Body of pancreas (tissue), 4 donors: ENCODE measurements around the gene COL13A1. TPM values are rescaled to one million over a fixed set of nuclear protein-coding genes. Genes with fewer than 3 reads are reported as not detected.
A peak's percentile ranks its signal among the peaks of the same experiment; 100 is the strongest.

Experiments
- ATAC-seq: fragments of 150-250 bp; one replicate; pipeline ENCODE4 v1.9.1; 2016
- DNase-seq, 4 donors: peaks; one replicate each; pipeline ENCODE4 v3.0.0-alpha.2; 2019
- H3K27ac ChIP-seq, 4 donors: fragments of 200-600 bp; sonication (generic); 1 replicate in 3 of 4; 2 replicates in 1 of 4; pipeline versions ENCODE4 v1.5.1 to v1.6.1; 2016 to 2019; ENCODE audit warnings: mild to moderate bottlenecking in 1 of 4, mixed read lengths in 1 of 4, moderate library complexity in 1 of 4
- H3K27me3 ChIP-seq, 2 donors: fragments of 200-600 bp; sonication (generic); one replicate each; pipeline ENCODE4 v1.6.0; 2016; ENCODE audit warnings: mild to moderate bottlenecking in 1 of 2
- H3K36me3 ChIP-seq, 2 donors: fragments of 200-600 bp; sonication (generic); replicated peaks in 1 of 2; 2 replicates each; pipeline ENCODE4 v1.5.1; 2016; ENCODE audit warnings: low read depth in 2 of 2; ENCODE audit not compliant: insufficient read depth in 1 of 2
- H3K4me1 ChIP-seq: fragments of 200-600 bp; sonication (generic); one replicate; pipeline ENCODE4 v1.6.0; 2016
- H3K4me3 ChIP-seq, 2 donors: fragments of 200-600 bp; sonication (generic); 1 replicate in 1 of 2; 2 replicates in 1 of 2; pipeline ENCODE4 v1.5.1; 2016 to 2019
- H3K9me3 ChIP-seq, 3 donors: fragments of 200-600 bp; sonication (generic); 1 replicate in 2 of 3; 2 replicates in 1 of 3; pipeline ENCODE4 v1.5.1; 2016
- CTCF ChIP-seq, 7 experiments: fragments of 450-650 bp in 4 of 7; fragments of 200-600 bp in 3 of 7; sonication (generic) in 3 of 7; IDR thresholded peaks; one replicate each; pipeline ENCODE4 v1.5.1; 2016 to 2019; ENCODE audit warnings: antibody characterized with exemption in 7 of 7
- POLR2A ChIP-seq, 3 donors: fragments of 450-650 bp; IDR thresholded peaks; one replicate each; pipeline ENCODE4 v1.6.1; 2016; ENCODE audit warnings: antibody characterized with exemption in 3 of 3, mild to moderate bottlenecking in 2 of 3
- WGBS, 2 donors: methylation state at CpG; one replicate each; pipeline ENCODE4 v1.1.5; 2017; 5-methylcytosine and 5-hydroxymethylcytosine counted together
- intact Hi-C: fragments of 100-400 bp; cut with DNase I; formaldehyde crosslinking; loops from one replicate; pipeline ENCODE4 v1.15.1; 2023
- total RNA-seq, 2 donors: library from RNA; depleted of rRNA; stranded (reverse); fragments of >200 nt; gene quantifications; one replicate each; pipeline ENCODE4 v1.1.0, GENCODE V29; 2016

The COL13A1 gene
- total RNA-seq, 2 donors from 2014 or later: 2.3 TPM; not detected in 1

- no peak for ATAC-seq
- no peak for TF ChIP-seq CTCF (IDR thresholded peaks at IDR 0.05)
- TF ChIP-seq POLR2A (IDR thresholded peaks at IDR 0.05): no peak
- DNase-seq: no peak
- H3K4me1 ChIP-seq: no peaks in the 10 kb centered on the region
- H3K36me3 ChIP-seq: no peaks in the 10 kb centered on the region
- no peak overlapping the region for H3K4me3 ChIP-seq
- H3K9me3 ChIP-seq: no peaks in the 10 kb centered on the region
- intact Hi-C loops: no loop called here
- 66 to 76% methylated on average over 5 of the region's 5 CpGs for WGBS, 2 donors
- no peak overlapping the region for H3K27ac ChIP-seq
- H3K27me3 ChIP-seq: no peaks in the 10 kb centered on the region
Measured at GRCh38 chr10:69863580-69863979, 61.9 kb downstream of the COL13A1 start.

- intact Hi-C loops: no loop called here
- Histone ChIP-seq H3K27ac (no peak overlapping the region), H3K9me3 (no peaks in the 10 kb centered on the region), H3K4me3 (no peak overlapping the region), H3K27me3 (no peaks in the 10 kb centered on the region), H3K36me3 (no peaks in the 10 kb centered on the region), H3K4me1 (peaks cover 3% of the 10 kb centered on the region)
- ATAC-seq (no peak), DNase-seq (no peak)
- 61 to 63% methylated on average over 3 of the region's 3 CpGs for WGBS, 2 donors
- TF ChIP-seq POLR2A (IDR thresholded peaks at IDR 0.05) (no peak), CTCF (IDR thresholded peaks at IDR 0.05) (no peak)
Measured at GRCh38 chr10:69864321-69864720, 62.6 kb downstream of the COL13A1 start.

- Histone ChIP-seq H3K36me3 (no peaks in the 10 kb centered on the region), H3K9me3 (no peaks in the 10 kb centered on the region), H3K27me3 (no peaks in the 10 kb centered on the region), H3K4me1 (peaks cover 4% of the 10 kb centered on the region), H3K27ac (no peak overlapping the region), H3K4me3 (no peak overlapping the region)
- WGBS, 2 donors: 93% methylated on average over 1 of the region's 1 CpG; no CpG with 5 or more reads in 1 of the 2 donors
- intact Hi-C loops: no loop called here
- ATAC-seq: no peak
- TF ChIP-seq POLR2A (IDR thresholded peaks at IDR 0.05) (no peak), CTCF (IDR thresholded peaks at IDR 0.05) (no peak)
- DNase-seq: no peak
Measured at GRCh38 chr10:69865450-69865849, 63.7 kb downstream of the COL13A1 start.

- H3K9me3 ChIP-seq: no peaks in the 10 kb centered on the region
- TF ChIP-seq POLR2A (IDR thresholded peaks at IDR 0.05) (no peak), CTCF (IDR thresholded peaks at IDR 0.05) (no peak)
- peaks cover 4% of the 10 kb centered on the region for H3K4me1 ChIP-seq
- H3K36me3 ChIP-seq: no peaks in the 10 kb centered on the region
- ATAC-seq (no peak), DNase-seq (no peak)
- no peak overlapping the region for H3K4me3 ChIP-seq
- 72 to 76% methylated on average over 3 to 5 of the region's 5 CpGs for WGBS, 2 donors
- no peaks in the 10 kb centered on the region for H3K27me3 ChIP-seq
- H3K27ac ChIP-seq: peak overlapping the region in 1 of 4 donors; percentile 51
- intact Hi-C loops: no loop called here
Measured at GRCh38 chr10:69866246-69866687, 64.6 kb downstream of the COL13A1 start.

- ATAC-seq: peak; percentile 30
- peaks cover 4% of the 10 kb centered on the region for H3K4me1 ChIP-seq
- H3K27ac ChIP-seq: peak overlapping the region in 1 of 4 donors; percentile 51
Measured at GRCh38 chr10:69866688-69867461, 65.2 kb downstream of the COL13A1 start.

More at GRCh38 chr10:69866688-69867461, 65.2 kb downstream of the COL13A1 start:
- TF ChIP-seq CTCF (IDR thresholded peaks at IDR 0.05) (no peak), POLR2A (IDR thresholded peaks at IDR 0.05) (no peak)
- no peaks in the 10 kb centered on the region for H3K36me3 ChIP-seq
- WGBS, 2 donors: 71 to 72% methylated on average over 28 of the region's 28 CpGs
- intact Hi-C loops: no loop called here
- H3K27me3 ChIP-seq: no peaks in the 10 kb centered on the region
- H3K4me3 ChIP-seq: no peak overlapping the region
- peak in 2 of 4 donors; percentile 14 to 25 for DNase-seq
- no peaks in the 10 kb centered on the region for H3K9me3 ChIP-seq
